Stimulated activated naive CD4-positive, alpha-beta T cell treated with Interleukin-2 at 50 U/mL for 16 hours (primary cell): ENCODE measurements around the gene MX1.

Experiments used
- DNase-seq: peaks from one replicate; lab custom pipeline; 2025; lab: John Stamatoyannopoulos, UW

MX1 gene

DNA sequence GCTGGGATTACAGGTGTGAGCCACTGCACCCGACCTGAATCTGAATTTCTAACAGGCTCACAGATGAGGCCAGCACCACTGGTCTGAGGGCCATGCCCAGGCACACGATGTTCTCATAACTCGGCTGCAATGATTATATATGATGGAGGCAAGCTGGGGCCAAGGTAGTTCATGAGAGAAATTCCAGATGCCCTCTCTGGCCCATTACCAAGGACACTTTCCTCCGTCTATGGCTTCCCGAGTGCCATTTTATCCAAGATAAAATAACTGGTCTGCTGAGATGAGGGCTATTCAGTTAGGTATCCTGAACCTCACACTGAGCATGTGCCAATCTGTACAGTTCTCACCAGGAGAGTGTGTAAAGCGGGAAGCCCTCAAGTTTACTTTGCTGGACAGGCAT lies 65.4 kb downstream of the MX1 start:
- DNase-seq = no peak

GRCh38 chr21:41494242-41494641 lies 68.2 kb downstream of the MX1 start:
- DNase-seq = no peak

- no peak for DNase-seq
These were observed 71.0 kb downstream of the MX1 start for GRCh38 chr21:41497008-41497407.

DNA sequence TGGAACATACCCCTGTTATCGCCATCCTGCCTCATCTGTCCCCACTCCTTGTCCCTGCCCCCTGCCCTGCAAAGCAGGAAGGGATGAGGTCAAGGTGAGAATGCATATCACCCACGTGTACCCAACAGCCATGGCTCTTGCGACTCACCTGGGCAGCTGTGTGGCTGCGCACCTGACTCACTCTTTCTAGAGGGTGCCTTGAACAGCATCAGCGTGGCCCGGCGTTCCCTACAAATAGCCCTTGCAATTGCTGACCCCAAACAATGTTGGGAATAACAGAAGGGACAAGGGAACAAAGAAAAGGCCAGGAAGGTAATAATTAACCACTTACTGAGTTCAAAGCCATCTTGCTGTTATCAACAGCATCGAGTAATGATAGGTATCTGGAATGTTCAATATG lies 71.7 kb downstream of the MX1 start:
- no peak for DNase-seq

- DNase-seq = no peak
These were observed 73.9 kb downstream of the MX1 start for GRCh38 chr21:41499920-41500319.

DNA sequence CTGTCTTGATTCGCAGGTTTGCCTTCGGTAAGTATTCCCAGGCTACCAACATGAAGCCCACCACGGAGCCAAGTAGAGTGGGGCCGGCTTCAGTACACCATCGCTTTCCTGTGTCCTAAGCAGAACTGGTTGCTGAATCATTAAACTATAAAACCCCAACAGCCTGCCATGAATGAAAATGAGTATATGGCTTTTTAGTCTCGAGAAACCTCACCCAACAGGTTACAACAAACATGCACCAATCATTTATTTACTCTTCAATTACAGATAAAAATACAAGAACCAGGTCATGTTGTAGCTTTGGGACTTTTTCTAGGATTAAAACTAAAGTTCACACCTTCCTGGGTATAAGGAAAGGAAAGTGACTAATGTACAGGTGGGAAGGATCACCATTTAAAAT lies 74.3 kb downstream of the MX1 start:
- no peak for DNase-seq

DNA sequence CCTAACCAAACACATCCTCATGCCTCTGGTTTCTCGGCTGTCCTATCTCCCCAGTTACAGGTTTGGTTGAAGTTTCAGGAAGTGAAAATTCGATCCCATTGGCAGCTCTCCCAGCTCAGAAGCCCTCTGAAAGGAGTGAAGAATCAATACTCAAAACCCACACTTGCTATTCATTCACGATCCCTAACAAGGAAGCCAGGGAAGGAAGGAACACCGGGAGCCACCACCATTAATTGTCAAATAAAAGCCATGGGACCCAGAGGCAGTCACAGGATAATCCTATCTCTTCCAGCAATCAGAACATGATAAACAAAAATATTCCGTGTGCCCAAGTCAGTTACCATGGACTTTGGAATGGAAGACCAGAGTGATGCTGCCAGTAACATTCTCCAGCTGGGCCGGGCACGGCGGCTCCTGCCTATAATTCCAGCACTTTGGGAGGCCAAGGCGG lies 74.9 kb downstream of the MX1 start:
- DNase-seq = no peak

- DNase-seq = no peak
These were observed 75.9 kb downstream of the MX1 start for GRCh38 chr21:41501919-41502318.

- DNase-seq = no peak
These were observed 77.3 kb downstream of the MX1 start for GRCh38 chr21:41503331-41503730.

GRCh38 chr21:41504030-41504429 lies 78.0 kb downstream of the MX1 start:
- no peak for DNase-seq

DNA sequence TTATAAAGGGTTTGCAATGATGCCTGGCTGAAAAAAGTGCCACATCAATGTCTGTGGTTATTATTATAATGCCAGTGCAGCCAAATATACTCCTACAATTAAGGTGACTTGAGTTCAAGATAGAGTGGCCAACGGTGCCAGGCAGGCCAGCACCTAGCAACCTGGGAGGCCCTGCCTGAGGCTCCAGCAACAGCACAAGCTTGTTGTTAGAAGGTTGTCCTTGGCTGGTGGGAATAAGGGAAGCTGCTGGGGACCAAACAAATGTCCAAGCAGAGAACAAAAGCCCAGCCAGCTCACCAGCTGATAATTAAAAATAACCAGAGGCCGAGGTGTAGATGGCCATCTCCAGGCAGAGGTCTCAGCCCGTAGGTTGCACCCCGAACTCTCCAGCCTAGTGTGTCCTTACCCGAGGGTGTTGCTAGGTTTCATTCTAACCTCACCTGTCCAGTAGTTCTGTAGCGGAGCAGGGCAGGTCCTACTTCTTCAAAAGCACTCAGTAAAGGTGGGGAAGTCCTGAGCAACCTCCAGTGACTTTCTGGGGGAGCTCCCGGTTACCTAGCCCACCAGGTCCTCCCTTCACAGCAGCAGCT lies 80.1 kb downstream of the MX1 start:
- DNase-seq = no peak

GRCh38 chr21:41506611-41507520 lies 80.8 kb downstream of the MX1 start:
- no peak for DNase-seq

DNA sequence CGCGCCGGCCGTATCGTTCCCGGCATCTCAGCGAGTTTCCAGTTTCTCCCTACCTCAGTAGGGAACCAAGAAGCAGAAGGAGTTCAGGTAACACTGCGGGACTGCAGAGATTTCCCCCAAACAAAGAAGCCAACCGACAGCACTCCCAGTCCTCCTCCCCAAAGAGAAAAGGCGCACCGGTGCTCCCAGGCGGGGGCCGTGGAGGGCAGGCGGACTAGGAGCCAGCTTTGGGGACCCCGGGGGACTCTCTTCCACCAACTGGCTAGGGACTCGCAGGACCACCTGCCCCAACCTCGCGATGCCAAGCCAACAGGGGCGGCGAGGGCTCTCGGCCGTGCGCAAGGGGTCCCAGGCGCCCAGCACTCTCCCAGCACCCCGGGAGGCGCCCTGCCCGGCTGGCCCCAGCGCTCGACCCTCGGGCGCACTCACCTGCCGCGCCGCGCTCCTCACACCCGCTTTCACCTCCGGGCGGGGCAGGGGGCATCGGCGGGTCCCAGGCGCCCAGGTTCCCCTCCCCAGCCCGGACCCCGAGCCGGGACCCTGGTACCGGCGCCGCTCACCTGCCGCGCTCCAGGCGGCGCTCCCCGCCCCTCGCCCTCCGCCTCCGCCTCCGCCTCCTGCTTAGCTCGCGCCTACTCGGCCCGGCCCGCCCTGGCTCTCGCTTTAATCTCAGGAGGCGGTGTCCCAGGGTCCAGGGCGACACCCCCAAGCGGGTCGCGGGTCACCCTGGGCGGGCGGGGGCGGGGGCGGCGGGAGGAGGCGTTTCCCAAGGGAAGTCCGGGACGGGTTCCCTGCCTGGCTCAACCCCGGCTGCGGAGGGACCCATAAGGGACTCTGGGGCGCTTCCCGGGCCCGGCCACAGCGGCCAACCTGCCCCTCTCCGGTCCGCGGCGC lies 81.7 kb downstream of the MX1 start, which contains the start of gene TMPRSS2:
Gene TMPRSS2, minus strand, starts transcription at position 638 of the 894 bp plus-strand sequence. CDS start 10,025 bp downstream, outside the sequence.
- DNase-seq = no peak

DNA sequence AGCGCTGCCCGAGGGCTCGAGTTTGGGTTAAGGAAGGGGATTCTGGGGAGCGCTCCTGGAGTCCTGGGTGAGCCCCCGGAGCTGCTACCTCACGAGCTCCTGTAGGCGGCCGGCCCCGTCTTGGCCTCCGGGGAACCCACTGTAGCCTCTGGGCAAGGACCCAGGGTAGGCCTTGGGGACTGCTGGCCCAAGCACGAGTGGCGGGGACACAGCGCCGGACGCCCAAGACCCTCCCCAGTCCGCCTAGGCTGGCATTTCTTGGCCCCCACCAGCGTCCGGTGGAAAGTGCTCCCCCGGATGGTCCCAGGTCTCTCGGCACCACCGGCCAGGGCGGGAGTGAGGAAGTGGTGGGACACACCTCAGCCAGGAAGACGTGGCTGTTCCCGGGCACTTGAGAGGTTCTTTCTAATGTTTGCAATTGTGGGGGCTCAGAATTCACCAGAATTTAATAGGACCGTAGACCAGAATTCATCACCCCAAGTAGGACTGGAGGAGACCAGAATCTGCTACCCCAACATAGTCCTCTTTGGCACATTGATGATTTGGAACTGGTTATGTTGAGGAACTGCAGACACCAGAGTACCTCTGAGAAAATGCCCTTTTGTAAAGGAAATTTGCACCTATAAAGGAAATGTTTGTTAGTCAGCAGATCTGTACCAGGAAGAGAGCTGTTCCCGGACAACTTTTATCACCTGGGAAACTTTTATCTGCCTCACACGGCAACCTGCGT lies 82.5 kb downstream of the MX1 start:
- no peak for DNase-seq
